H9 (cell line): ENCODE measurements around the gene TAOK2. TPM values are rescaled to one million over a fixed set of nuclear protein-coding genes. Genes with fewer than 3 reads are reported as not detected.

ENCODE experiments used
- DNase-seq: peaks from one replicate; pipeline ENCODE4 v3.0.0-alpha.2; 2017
- H2AFZ ChIP-seq: one replicate; pipeline ENCODE4 v1.6.1; 2013; ENCODE audit warnings: mild to moderate bottlenecking, low read length, control low read depth, moderate library complexity
- H2AK5ac ChIP-seq: 2 replicates; pipeline ENCODE4 v1.6.1; 2013; ENCODE audit warnings: low read length, control low read depth, mixed read lengths; ENCODE audit not compliant: insufficient read length
- H2BK120ac ChIP-seq: one replicate; pipeline ENCODE4 v1.6.1; 2013; ENCODE audit warnings: low read depth, mild to moderate bottlenecking, low read length, control low read depth, inconsistent platforms; ENCODE audit not compliant: poor library complexity, severe bottlenecking
- H2BK12ac ChIP-seq: 2 replicates; pipeline ENCODE4 v1.6.1; 2013; ENCODE audit warnings: low read length, control low read depth, mixed read lengths, low read depth; ENCODE audit not compliant: insufficient read length
- H2BK15ac ChIP-seq: 2 replicates; pipeline ENCODE4 v1.6.1; 2013; ENCODE audit warnings: low read depth, low read length, control low read depth
- H2BK20ac ChIP-seq: one replicate; pipeline ENCODE4 v1.6.1; 2013; ENCODE audit warnings: low read depth, mild to moderate bottlenecking, low read length, control low read depth, inconsistent platforms; ENCODE audit not compliant: poor library complexity, severe bottlenecking
- H2BK5ac ChIP-seq: 2 replicates; pipeline ENCODE4 v1.6.1; 2013; ENCODE audit warnings: low read length, control low read depth, mixed read lengths; ENCODE audit not compliant: insufficient read length
- H3K14ac ChIP-seq: 2 replicates; pipeline ENCODE4 v1.6.1; 2013; ENCODE audit warnings: low read length, control low read depth; ENCODE audit not compliant: insufficient read depth
- H3K18ac ChIP-seq: 2 replicates; pipeline ENCODE4 v1.6.1; 2013; ENCODE audit warnings: low read depth, mild to moderate bottlenecking, mixed read lengths, low read length, control low read depth; ENCODE audit not compliant: insufficient read length
- H3K23ac ChIP-seq: 2 replicates; pipeline ENCODE4 v1.6.1; 2013; ENCODE audit warnings: low read length, control low read depth, mixed read lengths, low read depth; ENCODE audit not compliant: insufficient read length
- H3K23me2 ChIP-seq: 2 replicates; pipeline ENCODE4 v1.6.1; 2013; ENCODE audit warnings: low read depth, mild to moderate bottlenecking, mixed read lengths, low read length, control low read depth; ENCODE audit not compliant: insufficient read length, poor library complexity, severe bottlenecking
- H3K27ac ChIP-seq: 2 replicates; pipeline ENCODE4 v1.5.1; 2013; ENCODE audit warnings: low read length, control low read depth, mixed read lengths, low read depth; ENCODE audit not compliant: insufficient read length
- H3K27me3 ChIP-seq: 2 replicates; pipeline ENCODE4 v1.6.1; 2013; ENCODE audit warnings: low read length, control low read depth, inconsistent platforms; ENCODE audit not compliant: insufficient read depth
- H3K4ac ChIP-seq: 2 replicates; pipeline ENCODE4 v1.6.1; 2013; ENCODE audit warnings: low read depth, mild to moderate bottlenecking, control low read depth, inconsistent platforms, low read length, moderate library complexity
- H3K4me1 ChIP-seq: 2 replicates; pipeline ENCODE4 v1.6.1; 2013; ENCODE audit warnings: low read length, control low read depth, inconsistent platforms; ENCODE audit not compliant: insufficient read depth
- H3K4me2 ChIP-seq: 2 replicates; pipeline ENCODE4 v1.6.1; 2013; ENCODE audit warnings: low read length, control low read depth, mixed read lengths; ENCODE audit not compliant: insufficient read length, insufficient read depth
- H3K56ac ChIP-seq: 2 replicates; pipeline ENCODE4 v1.6.1; 2013; ENCODE audit warnings: low read depth, mild to moderate bottlenecking, mixed read lengths, low read length, control low read depth; ENCODE audit not compliant: insufficient read length
- H3K79me1 ChIP-seq: 2 replicates; pipeline ENCODE4 v1.6.1; 2013; ENCODE audit warnings: low read depth, mild to moderate bottlenecking, moderate library complexity, low read length, control low read depth, inconsistent platforms; ENCODE audit not compliant: insufficient read depth, poor library complexity, severe bottlenecking
- H3K79me2 ChIP-seq: 2 replicates; pipeline ENCODE4 v1.6.1; 2013; ENCODE audit warnings: low read length, control low read depth, inconsistent platforms; ENCODE audit not compliant: insufficient read depth
- H3K9ac ChIP-seq: 2 replicates; pipeline ENCODE4 v1.6.1; 2013; ENCODE audit warnings: low read length, control low read depth, mixed read lengths; ENCODE audit not compliant: insufficient read length; ENCODE audit errors: extremely low read depth
- H3K9me3 ChIP-seq: one replicate; pipeline ENCODE4 v1.6.1; 2013; ENCODE audit warnings: low read depth, low read length, inconsistent platforms; ENCODE audit not compliant: control insufficient read depth
- H3T11ph ChIP-seq: one replicate; pipeline ENCODE4 v1.6.1; 2013; ENCODE audit warnings: mild to moderate bottlenecking, low read length, control low read depth, inconsistent platforms
- H4K20me1 ChIP-seq: one replicate; pipeline ENCODE4 v1.6.1; 2013; ENCODE audit not compliant: control insufficient read depth, insufficient read length, insufficient read depth
- H4K5ac ChIP-seq: 2 replicates; pipeline ENCODE4 v1.6.1; 2013; ENCODE audit warnings: low read depth, mild to moderate bottlenecking, mixed read lengths, low read length, control low read depth; ENCODE audit not compliant: insufficient read length
- H4K8ac ChIP-seq: replicated peaks from 2 replicates; pipeline ENCODE4 v1.6.1; 2013; ENCODE audit warnings: low read length, control low read depth, mixed read lengths, low read depth; ENCODE audit not compliant: insufficient read length
- H4K91ac ChIP-seq: 2 replicates; pipeline ENCODE4 v1.6.1; 2013; ENCODE audit warnings: low read depth, mild to moderate bottlenecking, moderate library complexity, mixed read lengths, low read length, control low read depth; ENCODE audit not compliant: insufficient read length
- H3K27ac Mint-ChIP-seq, 3 experiments: 2 replicates in 2 of 3; 3 replicates in 1 of 3; pipeline ENCODE4 v1.8.0; 2020 to 2021; ENCODE audit warnings: mixed read lengths in 3 of 3, mild to moderate bottlenecking in 1 of 3, moderate library complexity in 1 of 3
- H3K27me3 Mint-ChIP-seq: 2 replicates; pipeline ENCODE4 v1.8.0; 2021; ENCODE audit warnings: low read depth, mild to moderate bottlenecking, moderate library complexity, mixed read lengths
- H3K36me3 Mint-ChIP-seq, 3 experiments: 2 replicates in 2 of 3; 3 replicates in 1 of 3; pipeline ENCODE4 v1.8.0; 2020 to 2021; ENCODE audit warnings: low read depth in 3 of 3, mixed read lengths in 3 of 3; ENCODE audit not compliant: insufficient read depth in 1 of 3
- H3K4me1 Mint-ChIP-seq, 2 experiments: 2 replicates each; pipeline ENCODE4 v1.8.0; 2020; ENCODE audit warnings: mixed read lengths in 2 of 2
- H3K4me3 Mint-ChIP-seq, 2 experiments: 2 replicates in 1 of 2; 3 replicates in 1 of 2; pipeline ENCODE4 v1.8.0; 2020 to 2021; ENCODE audit warnings: mild to moderate bottlenecking in 2 of 2, mixed read lengths in 2 of 2, moderate library complexity in 1 of 2
- H3K9me3 Mint-ChIP-seq, 2 experiments: 2 replicates in 1 of 2; 3 replicates in 1 of 2; pipeline ENCODE4 v1.8.0; 2020; ENCODE audit warnings: mild to moderate bottlenecking in 2 of 2, mixed read lengths in 2 of 2, moderate library complexity in 1 of 2
- WGBS: extraction: QIAGEN DNeasy Blood & Tissue Kit; methylation state at CpG from one replicate; pipeline ENCODE4 v1.1.7; 2013; ENCODE audit warnings: missing lambda C conversion rate, low lambda C conversion rate, mixed read lengths; ENCODE audit not compliant: insufficient read length; ENCODE audit errors: extremely low coverage; 5-methylcytosine and 5-hydroxymethylcytosine counted together
- total RNA-seq: library from RNA; stranded (reverse); gene quantifications from 2 replicates; pipeline ENCODE4 v1.2.1, GENCODE V29; 2021
- TF ChIP-seq, protein P1 (sequence below): fragments of 200-600 bp; sonication (generic); conservative IDR thresholded peaks from 3 replicates; pipeline ENCODE4 v1.8.0; 2021; ENCODE audit warnings: antibody characterized with exemption, mild to moderate bottlenecking

The TAOK2 gene
- total RNA-seq, 1 experiment from 2014 or later, result 43.9 TPM

DNA sequence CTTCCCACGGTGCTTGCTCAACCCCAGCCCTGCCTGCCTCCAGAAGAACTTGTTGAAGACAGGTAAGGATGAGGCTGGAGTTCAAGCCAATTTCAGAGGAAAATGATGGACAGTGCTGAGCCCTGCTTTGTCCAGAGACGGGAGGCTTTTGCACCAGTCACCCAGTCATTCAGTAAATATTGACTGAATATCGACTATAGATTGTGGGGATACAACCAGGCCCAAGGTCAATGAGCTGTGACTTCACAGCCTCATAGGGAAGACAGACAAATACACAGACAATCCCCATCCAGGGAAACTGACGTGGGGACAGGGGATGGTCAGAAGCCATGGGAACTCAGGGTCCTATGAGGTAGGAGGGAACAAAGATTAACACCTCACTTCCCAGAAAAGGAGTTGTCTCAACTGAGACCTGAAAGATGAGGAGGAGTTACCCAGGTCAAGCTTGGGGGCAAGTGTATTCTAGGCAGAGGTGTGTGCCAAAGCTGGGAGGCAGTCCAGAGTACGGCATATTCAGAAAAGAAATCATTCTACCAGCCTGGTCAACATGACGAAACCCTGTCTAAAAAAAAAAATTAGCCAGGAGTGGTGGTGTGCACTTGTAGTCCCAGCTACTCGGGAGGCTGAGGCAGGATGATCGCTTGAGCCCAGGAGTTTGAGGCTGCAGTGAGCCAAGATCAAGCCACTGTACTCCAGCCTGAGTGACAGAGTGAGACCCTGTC, 43.0 kb downstream of the TAOK2 start:
- Histone ChIP-seq H4K20me1 (no peaks in the 10 kb centered on the region), H3K23me2 (peaks cover 10% of the 10 kb centered on the region), H2BK5ac (no peak overlapping the region), H2BK12ac (no peak overlapping the region), H3K14ac (no peak overlapping the region), H2AFZ (no peak overlapping the region), H4K91ac (no peak overlapping the region), H3K9me3 (no peaks in the 10 kb centered on the region), H3K56ac (no peak overlapping the region), H3K4me2 (no peak overlapping the region), H3K79me1 (no peaks in the 10 kb centered on the region), H3K4me1 (no peaks in the 10 kb centered on the region), H2AK5ac (no peak overlapping the region), H2BK15ac (no peak overlapping the region), H3K9ac (no peak overlapping the region), H2BK120ac (no peak overlapping the region), H3K4ac (no peak overlapping the region), H4K5ac (no peak overlapping the region), H3K23ac (no peak overlapping the region), H3K27ac (no peak overlapping the region), H4K8ac (no peak overlapping the region), H3K18ac (no peak overlapping the region), H3K79me2 (no peaks in the 10 kb centered on the region), H2BK20ac (no peak overlapping the region), H3T11ph (no peak overlapping the region), H3K27me3 (no peaks in the 10 kb centered on the region; the same call in 1 of the 2 replicates)
- Mint-ChIP-seq H3K36me3 (peaks cover 0 to 4% (median 2%) of the 10 kb centered on the region in 3 experiments; a peak in 4 of 7 replicates), H3K27me3 (peaks cover 15% of the 10 kb centered on the region), H3K4me1 (peaks cover 6% of the 10 kb centered on the region in 2 experiments), H3K4me3 (no peak overlapping the region), H3K27ac (no peak overlapping the region), H3K9me3 (no peaks in the 10 kb centered on the region)
- DNase-seq, result no peak
- TF ChIP-seq, protein P1, sequence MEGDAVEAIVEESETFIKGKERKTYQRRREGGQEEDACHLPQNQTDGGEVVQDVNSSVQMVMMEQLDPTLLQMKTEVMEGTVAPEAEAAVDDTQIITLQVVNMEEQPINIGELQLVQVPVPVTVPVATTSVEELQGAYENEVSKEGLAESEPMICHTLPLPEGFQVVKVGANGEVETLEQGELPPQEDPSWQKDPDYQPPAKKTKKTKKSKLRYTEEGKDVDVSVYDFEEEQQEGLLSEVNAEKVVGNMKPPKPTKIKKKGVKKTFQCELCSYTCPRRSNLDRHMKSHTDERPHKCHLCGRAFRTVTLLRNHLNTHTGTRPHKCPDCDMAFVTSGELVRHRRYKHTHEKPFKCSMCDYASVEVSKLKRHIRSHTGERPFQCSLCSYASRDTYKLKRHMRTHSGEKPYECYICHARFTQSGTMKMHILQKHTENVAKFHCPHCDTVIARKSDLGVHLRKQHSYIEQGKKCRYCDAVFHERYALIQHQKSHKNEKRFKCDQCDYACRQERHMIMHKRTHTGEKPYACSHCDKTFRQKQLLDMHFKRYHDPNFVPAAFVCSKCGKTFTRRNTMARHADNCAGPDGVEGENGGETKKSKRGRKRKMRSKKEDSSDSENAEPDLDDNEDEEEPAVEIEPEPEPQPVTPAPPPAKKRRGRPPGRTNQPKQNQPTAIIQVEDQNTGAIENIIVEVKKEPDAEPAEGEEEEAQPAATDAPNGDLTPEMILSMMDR, result no peak
- no CpG with 5 or more reads among the region's 8 CpGs for WGBS
